ENCODE measurements around the gene UFSP2. TPM values are rescaled to one million over a fixed set of nuclear protein-coding genes. Genes with fewer than 3 reads are reported as not detected.

The UFSP2 gene
- total RNA-seq: 19.8 TPM
- long read RNA-seq, transcript UFSP2-201 (12 exons, 1,630 nt): major isoform, 46 of 56 reads
- long read RNA-seq, partial matches to known transcripts: 1 of 56 reads
- long read RNA-seq, other reads (novel, unspliced or antisense): 9 of 56 reads

DNA sequence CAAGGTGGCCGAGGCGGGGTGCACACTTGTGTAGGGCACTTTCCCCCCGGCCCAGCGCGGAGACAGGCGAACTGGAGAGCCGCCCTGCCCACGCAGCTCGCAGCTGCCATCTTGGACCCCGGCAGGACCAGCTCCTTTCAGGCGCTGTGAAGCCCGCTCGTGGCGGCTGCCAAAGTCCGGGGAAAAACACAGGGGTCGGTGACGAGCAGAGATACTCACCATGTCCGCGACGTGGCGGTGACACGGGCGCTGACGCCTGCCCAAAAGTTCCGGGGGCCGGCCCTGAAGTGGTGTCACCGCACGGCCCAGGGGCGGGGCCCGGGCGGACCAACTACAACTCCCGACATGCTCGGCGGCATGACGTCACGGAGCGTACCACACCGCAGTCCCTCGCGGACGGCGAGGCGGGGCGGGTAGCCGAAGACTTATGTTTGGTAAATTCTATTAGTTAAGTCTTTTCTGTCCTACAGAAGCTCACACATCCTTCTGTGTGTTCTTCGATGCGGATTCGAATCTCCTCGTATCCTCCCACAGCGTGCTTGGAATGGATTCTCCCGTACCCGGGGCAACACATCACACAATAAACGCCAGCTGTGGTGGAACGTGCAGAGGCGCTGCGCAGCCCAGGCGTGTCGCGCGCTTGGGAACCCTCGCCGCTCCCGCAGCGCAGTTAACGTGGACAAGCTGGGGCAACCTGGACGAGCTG lies at the start of gene UFSP2:
TSS of gene UFSP2 (minus strand) at position 318 of the 706 bp plus-strand sequence. CDS start at position 222, 96 bp downstream.
- DNase-seq (ENCODE audit: low spot score): peak; percentile 97

DNA sequence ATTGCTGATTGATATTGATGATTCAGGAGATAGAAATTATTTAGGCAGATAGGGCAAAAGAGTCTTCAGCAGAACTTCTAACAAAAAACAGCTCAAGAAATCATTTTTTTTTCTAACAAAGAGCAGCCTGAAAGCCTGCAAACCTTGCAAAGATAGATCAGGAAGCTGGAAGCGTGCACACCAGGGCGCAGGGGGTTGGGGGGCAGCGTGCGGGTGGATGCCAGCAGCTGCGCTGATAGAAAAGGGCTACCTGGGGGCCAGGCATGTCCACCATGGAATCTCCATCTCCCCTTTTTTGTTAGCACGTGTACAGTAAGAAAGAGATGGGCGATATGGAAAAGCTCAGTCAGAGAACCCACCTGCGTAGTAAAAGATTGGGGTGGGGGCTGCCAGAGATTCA lies 47.5 kb upstream of the UFSP2 start:
- DNase-seq (ENCODE audit: low spot score): no peak

DNA sequence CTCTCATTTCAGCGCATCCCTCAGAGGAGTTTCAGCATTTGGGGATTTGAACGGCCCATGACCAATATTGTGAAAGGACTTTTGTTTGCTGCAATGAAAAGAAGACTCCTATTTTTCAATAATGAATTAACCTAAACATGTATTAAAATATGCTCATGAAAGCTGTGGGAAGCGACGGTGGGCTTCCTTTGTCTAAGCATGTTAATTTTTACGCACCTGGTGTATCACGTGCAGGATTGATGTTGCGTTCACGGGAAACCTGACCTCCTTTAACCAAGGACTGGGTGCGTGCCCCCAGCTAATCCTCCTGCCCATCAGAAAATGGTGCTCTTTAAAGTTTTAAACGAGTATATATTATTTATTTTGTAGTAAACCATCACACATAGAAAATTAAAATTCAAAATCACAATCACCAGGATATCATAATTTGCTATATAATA lies 46.4 kb upstream of the UFSP2 start:
- no peak for DNase-seq (ENCODE audit: low spot score)

GRCh38 chr4:185471235-185472102 lies 45.7 kb upstream of the UFSP2 start, which contains the start of gene CCDC110:
Gene CCDC110, minus strand, starts transcription at chr4:185471733. Its CDS starts 50 bp downstream, at chr4:185471683.
- peak; percentile 96 for DNase-seq (ENCODE audit: low spot score)

GRCh38 chr4:185470501-185471195 lies 44.9 kb upstream of the UFSP2 start:
- DNase-seq (ENCODE audit: low spot score): no peak

DNA sequence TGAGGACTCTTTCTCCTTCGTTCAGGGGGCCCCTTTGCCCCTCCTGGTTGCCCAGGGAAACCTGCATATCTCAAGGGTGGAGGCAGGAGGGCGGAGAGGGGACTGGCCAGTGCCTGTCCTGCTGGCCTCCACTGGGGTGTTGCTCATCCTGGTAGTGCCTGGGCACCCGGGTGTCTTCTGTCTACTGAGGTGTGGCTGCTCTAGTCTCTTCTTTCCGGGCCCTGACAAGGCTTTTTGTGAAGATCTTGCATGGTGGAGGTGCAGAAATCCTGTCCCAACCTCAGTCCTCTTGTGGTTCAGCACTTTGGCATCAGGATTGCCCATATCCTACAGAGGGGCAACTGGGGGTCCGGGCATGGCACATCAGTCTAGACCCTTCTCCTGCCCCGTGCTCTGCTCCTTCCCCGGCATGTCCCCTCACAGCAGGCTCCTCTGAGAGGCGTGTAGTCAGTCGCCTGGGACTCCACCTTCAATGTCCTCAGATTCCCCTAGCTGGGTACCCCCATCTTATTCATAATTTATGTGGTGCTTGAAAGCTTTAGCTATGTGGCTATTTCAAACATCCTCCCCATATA lies 43.9 kb upstream of the UFSP2 start:
- DNase-seq (ENCODE audit: low spot score): no peak

DNA sequence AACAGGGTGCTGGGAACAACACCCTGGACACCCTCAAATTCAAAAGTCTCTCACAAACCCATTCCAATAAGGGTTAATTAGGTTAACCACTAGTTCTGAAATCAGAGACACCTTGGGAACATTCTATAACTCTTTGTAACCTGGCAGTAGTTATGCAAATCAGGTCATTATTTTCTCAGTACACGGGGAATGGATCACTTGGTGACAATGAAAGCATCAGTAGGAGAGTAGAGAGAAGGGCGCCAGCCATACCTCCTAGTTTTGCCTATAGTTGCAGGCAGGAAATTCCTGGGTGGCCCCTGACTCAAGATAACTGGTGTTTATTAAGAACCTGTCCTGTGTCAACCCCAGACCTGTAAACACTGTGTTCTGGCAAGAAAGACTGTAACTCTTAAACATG lies 43.2 kb upstream of the UFSP2 start:
- no peak for DNase-seq (ENCODE audit: low spot score)

GRCh38 chr4:185467991-185468390 lies 42.2 kb upstream of the UFSP2 start:
- DNase-seq (ENCODE audit: low spot score): no peak

DNA sequence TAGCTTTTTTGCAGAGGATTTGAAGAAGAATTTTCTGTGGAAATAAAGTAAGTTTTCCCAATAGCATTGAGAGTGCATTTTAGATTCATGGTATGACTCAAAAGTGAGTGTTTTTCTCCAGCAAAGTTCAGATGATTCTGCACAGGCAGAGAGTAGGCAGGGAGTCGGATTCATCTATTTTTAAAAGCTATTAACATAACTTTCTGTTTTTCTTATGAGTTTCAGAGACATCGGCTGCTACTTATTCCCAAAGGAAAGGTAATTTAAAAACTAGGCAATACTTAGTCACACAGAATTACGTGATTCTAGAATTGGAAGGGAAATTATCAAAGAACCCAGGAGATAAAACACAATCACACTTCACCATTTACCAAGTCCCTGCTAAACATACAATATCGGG lies 41.3 kb upstream of the UFSP2 start:
- no peak for DNase-seq (ENCODE audit: low spot score)

- DNase-seq (ENCODE audit: low spot score): no peak
Measured at GRCh38 chr4:185465707-185466106, 39.9 kb upstream of the UFSP2 start.

- no peak for DNase-seq (ENCODE audit: low spot score)
Measured at GRCh38 chr4:185464887-185465286, 39.1 kb upstream of the UFSP2 start.

DNA sequence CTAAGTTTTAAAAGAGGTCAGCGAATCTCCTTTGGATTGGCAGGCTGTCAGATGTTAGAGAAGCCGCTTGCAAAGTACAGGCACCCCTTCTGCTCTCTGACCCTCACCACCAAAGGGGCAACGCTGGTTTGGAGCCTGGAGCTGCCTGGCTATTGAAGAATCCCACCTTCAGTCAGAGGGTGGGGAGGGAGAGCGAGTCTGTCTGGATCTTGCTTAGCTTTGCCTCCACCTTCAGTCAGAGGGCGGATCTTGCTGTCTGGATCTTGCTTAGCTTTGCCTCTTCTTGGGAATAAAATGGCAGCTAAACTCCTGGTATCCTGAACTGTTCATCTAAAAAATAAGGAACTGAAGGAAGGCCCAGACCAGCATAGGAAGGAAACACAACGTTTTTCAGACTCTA lies 38.4 kb upstream of the UFSP2 start:
- DNase-seq (ENCODE audit: low spot score): no peak

DNA sequence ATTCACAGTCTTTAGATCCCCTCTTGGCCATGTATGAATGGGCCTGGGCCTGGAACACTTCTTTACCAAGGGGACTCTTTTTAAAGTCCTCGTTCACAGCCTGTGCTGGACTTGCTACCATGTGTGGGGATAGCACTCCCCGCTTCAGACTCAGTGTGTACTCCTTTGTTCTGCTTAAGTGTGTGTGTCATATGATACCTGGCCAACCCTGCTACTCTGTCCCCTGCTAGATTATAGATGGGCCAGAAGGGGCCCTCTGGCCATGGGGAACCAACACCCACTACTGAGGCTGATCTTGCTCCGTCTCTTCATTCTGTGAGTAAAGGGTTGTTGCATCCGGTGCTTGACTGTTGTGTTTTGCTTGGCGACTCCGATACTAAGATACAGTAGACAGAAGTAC lies 37.8 kb upstream of the UFSP2 start:
- no peak for DNase-seq (ENCODE audit: low spot score)

GRCh38 chr4:185461565-185461964 lies 35.8 kb upstream of the UFSP2 start:
- no peak for DNase-seq (ENCODE audit: low spot score)

GRCh38 chr4:185457136-185457535 lies 31.4 kb upstream of the UFSP2 start:
- no peak for DNase-seq (ENCODE audit: low spot score)

GRCh38 chr4:185456131-185456530 lies 30.4 kb upstream of the UFSP2 start:
- no peak for DNase-seq (ENCODE audit: low spot score)

GRCh38 chr4:185445209-185445608 lies 19.4 kb upstream of the UFSP2 start:
- DNase-seq (ENCODE audit: low spot score): no peak

GRCh38 chr4:185441479-185441878 lies 15.7 kb upstream of the UFSP2 start:
- no peak for DNase-seq (ENCODE audit: low spot score)

GRCh38 chr4:185437809-185438208 lies 12.0 kb upstream of the UFSP2 start:
- no peak for DNase-seq (ENCODE audit: low spot score)

DNA sequence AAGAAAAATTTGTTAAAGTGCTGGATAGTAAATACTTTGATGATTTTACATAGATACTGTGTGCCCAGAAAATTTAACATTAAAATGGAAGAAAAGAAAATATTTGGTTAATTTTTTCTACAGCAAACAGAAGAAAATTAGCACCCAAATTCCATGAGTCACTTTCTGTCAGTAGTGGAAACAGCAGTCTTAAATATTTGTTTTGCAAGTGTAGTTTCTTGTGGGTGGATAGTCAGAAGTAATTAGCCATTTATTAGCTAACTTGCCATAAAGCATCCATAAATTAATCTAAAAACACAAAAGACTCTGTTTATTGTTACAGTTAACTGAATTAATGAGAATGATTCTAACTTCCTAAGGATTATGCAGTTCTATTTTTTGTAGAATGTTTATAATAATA lies 9.7 kb upstream of the UFSP2 start:
- DNase-seq (ENCODE audit: low spot score): no peak

GRCh38 chr4:185429660-185430059 lies 3.9 kb upstream of the UFSP2 start:
- no peak for DNase-seq (ENCODE audit: low spot score)

All from mesenteric fat pad (tissue), 1 donor.